ENCODE measurements around the gene PRR14L.
"Not testable (repeated sequence)": the region's sequence is repeated elsewhere in the genome, so short reads cannot be mapped to it uniquely, and the experiment has no call there.

PRR14L gene

GRCh38 chr22:31749636-31750364, at the start of gene PRR14L:
Gene PRR14L (minus strand): TSS chr22:31750132. CDS start chr22:31738860, 11,272 bp downstream.
- peak; percentile 99 for DNase-seq

- not testable (repeated sequence) for DNase-seq
These were observed 49.4 kb upstream of the PRR14L start for GRCh38 chr22:31799358-31799757.

GRCh38 chr22:31790240-31790639, 40.3 kb upstream of the PRR14L start:
- DNase-seq = no peak

GRCh38 chr22:31789803-31790202, 39.9 kb upstream of the PRR14L start:
- DNase-seq = no peak

GRCh38 chr22:31776231-31776630, 26.3 kb upstream of the PRR14L start:
- no peak for DNase-seq

- DNase-seq = no peak
These were observed 23.5 kb upstream of the PRR14L start for GRCh38 chr22:31773416-31773815.

GRCh38 chr22:31768422-31769059, 18.6 kb upstream of the PRR14L start:
- DNase-seq = no peak

- no peak for DNase-seq
These were observed 14.9 kb upstream of the PRR14L start for GRCh38 chr22:31764785-31765184.

- not testable (repeated sequence) for DNase-seq
These were observed 8.9 kb upstream of the PRR14L start for GRCh38 chr22:31758860-31759259.

- no peak for DNase-seq
These were observed 7.3 kb upstream of the PRR14L start for GRCh38 chr22:31757265-31757664.

- DNase-seq = no peak
These were observed 4.9 kb upstream of the PRR14L start for GRCh38 chr22:31754813-31755212.

GRCh38 chr22:31753634-31754501, 3.9 kb upstream of the PRR14L start, which contains the start of gene DEPDC5:
Gene DEPDC5 (plus strand): TSS chr22:31754019. CDS start chr22:31754922, 903 bp downstream.
- DNase-seq = peak; percentile 94

- peak; percentile 7 for DNase-seq
These were observed 3.2 kb upstream of the PRR14L start for GRCh38 chr22:31753005-31753633.

- no peak for DNase-seq
These were observed 2.3 kb upstream of the PRR14L start for GRCh38 chr22:31752096-31752847.

GRCh38 chr22:31750365-31751284, 693 bp upstream of the PRR14L start:
- no peak for DNase-seq

GRCh38 chr22:31748490-31748889, 1.4 kb downstream of the PRR14L start:
- no peak for DNase-seq

- DNase-seq = no peak
These were observed 2.5 kb downstream of the PRR14L start for GRCh38 chr22:31747441-31747840.

- no peak for DNase-seq
These were observed 6.1 kb downstream of the PRR14L start for GRCh38 chr22:31743871-31744270.

GRCh38 chr22:31742682-31743081, 7.2 kb downstream of the PRR14L start:
- no peak for DNase-seq

- no peak for DNase-seq
These were observed 7.8 kb downstream of the PRR14L start for GRCh38 chr22:31742115-31742514.

- not testable (repeated sequence) for DNase-seq
These were observed 9.6 kb downstream of the PRR14L start for GRCh38 chr22:31740314-31740713.
